HG03565 (cell line): ENCODE data around the gene PLEKHB1.
A peak's percentile ranks its signal among the peaks of the same experiment; 100 is the strongest.

Experiments used
- ATAC-seq: cut with Tn5 transposase; IDR thresholded peaks from one replicate; pipeline ENCODE4 v1.9.1; 2021; ENCODE audit warnings: mild to moderate bottlenecking, moderate library complexity; ENCODE audit not compliant: unreplicated experiment

PLEKHB1 gene

GRCh38 chr11:73645972-73646631 is at the start of gene PLEKHB1:
Gene PLEKHB1, plus strand, starts transcription at chr11:73646581. Its CDS starts 28 bp downstream, at chr11:73646609.
- no peak for ATAC-seq

- ATAC-seq, result no peak
Measured at GRCh38 chr11:73597336-73597955, 48.9 kb upstream of the PLEKHB1 start.

- ATAC-seq, result peak; percentile 88
Measured at GRCh38 chr11:73597956-73598718, 48.2 kb upstream of the PLEKHB1 start, which contains the start of gene FAM168A. Gene FAM168A, minus strand, starts transcription at chr11:73598112. Its CDS starts 129,638 bp downstream, at chr11:73468474.

GRCh38 chr11:73598719-73599379 is 47.5 kb upstream of the PLEKHB1 start:
- ATAC-seq, result no peak

GRCh38 chr11:73612601-73613140 is 33.7 kb upstream of the PLEKHB1 start:
- ATAC-seq, result no peak

GRCh38 chr11:73614591-73614990 is 31.8 kb upstream of the PLEKHB1 start:
- ATAC-seq, result no peak

GRCh38 chr11:73622926-73623593 is 23.3 kb upstream of the PLEKHB1 start:
- no peak for ATAC-seq

GRCh38 chr11:73623686-73624085 is 22.7 kb upstream of the PLEKHB1 start:
- ATAC-seq, result no peak

GRCh38 chr11:73625696-73626318 is 20.6 kb upstream of the PLEKHB1 start:
- no peak for ATAC-seq

GRCh38 chr11:73629907-73630306 is 16.5 kb upstream of the PLEKHB1 start:
- ATAC-seq, result no peak

GRCh38 chr11:73632996-73633395 is 13.4 kb upstream of the PLEKHB1 start:
- no peak for ATAC-seq

GRCh38 chr11:73633999-73634398 is 12.4 kb upstream of the PLEKHB1 start:
- ATAC-seq, result no peak

- ATAC-seq, result no peak
Measured at GRCh38 chr11:73635721-73636120, 10.7 kb upstream of the PLEKHB1 start.

GRCh38 chr11:73636249-73636648 is 10.1 kb upstream of the PLEKHB1 start:
- ATAC-seq, result no peak

- no peak for ATAC-seq
Measured at GRCh38 chr11:73637012-73637411, 9.4 kb upstream of the PLEKHB1 start.

GRCh38 chr11:73640592-73640991 is 5.8 kb upstream of the PLEKHB1 start:
- no peak for ATAC-seq

GRCh38 chr11:73641668-73642067 is 4.7 kb upstream of the PLEKHB1 start:
- no peak for ATAC-seq

GRCh38 chr11:73645121-73645969 is 1.0 kb upstream of the PLEKHB1 start:
- no peak for ATAC-seq

- peak; percentile 73 for ATAC-seq
Measured at GRCh38 chr11:73647459-73648100, 1.2 kb downstream of the PLEKHB1 start.
